Activated T-helper 1 cell treated with anti-CD3 and anti-CD28 coated beads, Interleukin-2, amount 50 U/mL, for 16 hours (primary cell): ENCODE data around the gene PRSS21.

Experiments used
- DNase-seq, 2 donors: peaks; one replicate each; pipeline ENCODE4 v3.0.0-alpha.2; 2020; ENCODE audit warnings: low read depth in 1 of 2, low spot score in 1 of 2

PRSS21 gene

DNA sequence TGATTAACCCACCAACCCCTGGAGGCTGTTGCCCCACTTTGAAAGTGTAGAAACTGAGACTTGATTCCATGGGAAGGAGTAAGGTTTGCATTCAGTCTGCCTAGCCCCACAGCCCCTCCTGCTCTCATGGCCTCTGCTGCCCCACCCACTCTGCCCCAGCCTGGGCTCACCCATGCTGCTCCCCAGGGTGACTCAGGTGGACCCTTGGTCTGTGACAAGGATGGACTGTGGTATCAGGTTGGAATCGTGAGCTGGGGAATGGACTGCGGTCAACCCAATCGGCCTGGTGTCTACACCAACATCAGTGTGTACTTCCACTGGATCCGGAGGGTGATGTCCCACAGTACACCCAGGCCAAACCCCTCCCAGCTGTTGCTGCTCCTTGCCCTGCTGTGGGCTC, 12.3 kb upstream of the PRSS21 start:
- no peak for DNase-seq

DNA sequence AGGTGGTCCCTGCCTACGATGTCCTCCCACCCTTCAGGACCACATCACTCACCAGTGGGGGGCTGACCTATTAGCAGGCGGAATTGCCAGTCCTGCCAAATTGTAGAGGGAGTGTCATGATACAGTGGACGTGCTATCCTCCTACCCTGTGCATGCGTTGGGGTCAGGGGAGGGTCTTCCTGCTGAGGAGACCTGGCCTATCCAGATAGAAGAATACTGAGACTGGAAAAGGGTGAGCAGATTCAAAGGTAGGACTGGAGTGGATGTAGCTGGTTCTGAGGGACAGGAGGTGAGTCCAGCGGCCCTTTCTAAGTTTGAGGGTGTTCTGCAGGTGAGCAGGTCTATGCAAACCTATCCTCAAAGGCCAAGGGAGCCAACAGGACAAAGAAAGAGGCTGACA, 10.8 kb upstream of the PRSS21 start:
- DNase-seq, result no peak

DNA sequence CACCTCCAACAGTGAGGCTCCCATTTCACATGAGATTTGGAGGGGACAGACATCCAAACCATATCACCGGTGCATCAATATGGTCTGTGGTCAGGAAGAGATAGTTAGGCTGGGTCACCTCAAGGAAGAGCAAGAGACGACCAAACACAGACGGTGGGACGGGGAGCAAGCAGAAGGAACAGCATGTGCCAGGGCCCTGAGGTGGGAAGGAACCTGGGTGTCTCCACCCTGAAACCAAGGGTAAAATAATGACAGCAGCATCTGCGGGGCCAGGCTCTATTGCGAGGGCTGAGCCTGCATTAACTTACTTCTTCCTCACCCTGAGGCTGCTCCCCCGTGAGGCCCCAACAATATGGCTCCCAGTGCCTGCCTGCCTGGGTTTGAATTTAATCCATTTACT, 8.9 kb upstream of the PRSS21 start:
- no peak for DNase-seq

DNA sequence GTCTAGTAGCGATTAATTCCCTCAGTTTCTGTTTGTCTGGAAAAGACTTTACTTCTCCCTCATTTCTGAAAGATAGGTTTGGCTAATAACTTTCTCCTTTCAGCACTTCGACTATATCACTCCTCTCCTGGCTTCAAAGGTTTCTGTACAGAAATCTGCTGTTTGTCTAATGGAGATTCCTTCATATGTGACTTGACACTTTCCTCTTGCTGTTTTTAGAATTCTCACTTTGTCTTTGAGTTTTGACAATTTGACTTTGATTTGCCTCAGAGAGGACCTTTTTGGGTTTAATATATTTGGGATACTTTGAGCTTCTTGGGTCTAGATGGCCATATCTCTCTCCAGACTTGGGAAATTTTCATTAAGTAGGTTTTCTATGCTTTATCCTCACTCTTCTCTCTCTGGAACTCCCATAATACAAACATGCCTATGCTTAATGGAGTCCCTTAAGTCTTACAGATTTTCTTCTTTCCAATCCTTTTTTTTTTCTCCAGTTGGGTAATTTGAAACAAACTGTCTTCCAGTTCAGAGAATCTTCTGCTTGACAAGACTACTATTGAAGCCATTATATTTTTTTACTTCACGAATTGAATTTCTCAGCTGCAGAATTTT, 7.8 kb upstream of the PRSS21 start:
- DNase-seq, result no peak

DNA sequence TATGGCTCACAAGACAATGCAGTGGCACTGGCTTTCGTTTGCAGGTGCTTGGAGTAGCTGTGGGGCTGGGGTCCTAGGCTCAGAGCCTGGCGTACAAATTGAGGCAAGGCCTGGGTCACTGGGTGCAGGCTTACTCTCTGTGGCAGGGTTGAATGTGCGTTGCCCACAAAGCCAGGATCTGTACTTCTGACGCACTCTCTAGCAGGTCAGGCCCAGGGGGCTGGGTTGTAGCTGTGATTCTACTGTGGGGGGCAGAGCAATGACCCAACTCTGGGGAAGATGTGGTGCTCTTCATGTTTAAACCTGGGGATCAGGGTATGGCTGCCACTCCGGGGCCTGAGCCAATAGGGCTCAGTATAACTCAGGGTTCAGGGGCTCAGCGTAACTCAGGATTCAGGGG, 6.4 kb upstream of the PRSS21 start:
- DNase-seq, result no peak

DNA sequence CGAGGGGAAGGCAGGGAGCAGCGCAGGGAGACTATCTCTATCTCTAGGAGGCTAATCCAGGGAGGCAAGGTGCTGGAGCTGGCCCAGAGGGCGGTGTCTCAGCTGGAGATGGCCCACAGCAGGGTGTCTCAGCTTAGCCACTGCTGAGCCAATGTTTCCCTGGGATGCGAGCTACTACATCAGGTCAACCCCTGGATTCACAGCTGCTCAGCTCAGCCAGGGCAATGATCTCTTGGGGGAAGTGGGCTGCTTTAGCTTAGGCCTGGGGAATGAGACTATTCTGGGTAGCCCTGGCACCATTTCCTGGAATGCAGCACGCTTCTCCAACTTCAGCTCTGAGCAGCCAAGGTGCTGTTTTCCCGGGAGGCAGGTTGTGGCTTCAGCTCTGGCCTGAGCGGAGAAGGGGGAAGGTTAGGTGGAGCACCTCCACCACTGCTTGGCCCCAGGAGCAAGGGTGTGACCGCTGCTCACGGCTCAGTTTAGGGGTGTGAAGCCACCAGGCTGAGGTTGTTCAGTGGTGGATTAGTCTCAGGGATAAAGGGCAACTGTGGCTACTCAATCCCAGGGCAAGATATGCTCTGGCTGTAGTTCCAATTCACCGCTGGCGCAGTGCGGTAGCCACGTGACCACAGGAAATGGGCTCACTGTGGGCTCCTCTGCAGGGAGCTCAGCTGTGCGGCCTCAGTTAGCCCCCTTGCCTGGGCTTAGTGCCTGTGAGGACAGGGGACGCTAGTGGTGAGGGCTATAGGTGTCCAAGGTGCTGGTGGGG, 5.2 kb upstream of the PRSS21 start:
- DNase-seq, result no peak

DNA sequence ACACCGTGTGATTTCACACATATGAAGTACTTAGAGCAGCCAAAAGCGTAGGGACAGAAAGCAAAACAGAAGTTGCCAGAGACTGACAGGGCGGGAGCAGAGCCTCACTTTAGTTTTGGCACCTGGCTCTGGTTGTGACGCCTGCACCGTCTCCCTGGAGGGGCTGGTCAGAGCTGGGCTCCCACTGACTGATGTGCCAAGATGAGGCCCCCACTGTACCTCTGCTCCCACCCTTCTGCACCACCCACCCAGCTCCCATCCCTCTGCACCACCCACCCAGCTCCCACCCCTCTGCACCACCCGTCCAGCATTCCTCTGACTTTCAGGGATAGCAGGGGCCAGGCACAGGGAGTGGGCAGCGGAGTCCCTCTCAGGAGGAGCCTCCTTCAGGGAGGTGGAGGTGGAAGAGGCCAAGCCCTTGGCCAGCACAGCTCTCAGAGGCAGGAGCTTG, 3.2 kb upstream of the PRSS21 start:
- DNase-seq, result no peak

DNA sequence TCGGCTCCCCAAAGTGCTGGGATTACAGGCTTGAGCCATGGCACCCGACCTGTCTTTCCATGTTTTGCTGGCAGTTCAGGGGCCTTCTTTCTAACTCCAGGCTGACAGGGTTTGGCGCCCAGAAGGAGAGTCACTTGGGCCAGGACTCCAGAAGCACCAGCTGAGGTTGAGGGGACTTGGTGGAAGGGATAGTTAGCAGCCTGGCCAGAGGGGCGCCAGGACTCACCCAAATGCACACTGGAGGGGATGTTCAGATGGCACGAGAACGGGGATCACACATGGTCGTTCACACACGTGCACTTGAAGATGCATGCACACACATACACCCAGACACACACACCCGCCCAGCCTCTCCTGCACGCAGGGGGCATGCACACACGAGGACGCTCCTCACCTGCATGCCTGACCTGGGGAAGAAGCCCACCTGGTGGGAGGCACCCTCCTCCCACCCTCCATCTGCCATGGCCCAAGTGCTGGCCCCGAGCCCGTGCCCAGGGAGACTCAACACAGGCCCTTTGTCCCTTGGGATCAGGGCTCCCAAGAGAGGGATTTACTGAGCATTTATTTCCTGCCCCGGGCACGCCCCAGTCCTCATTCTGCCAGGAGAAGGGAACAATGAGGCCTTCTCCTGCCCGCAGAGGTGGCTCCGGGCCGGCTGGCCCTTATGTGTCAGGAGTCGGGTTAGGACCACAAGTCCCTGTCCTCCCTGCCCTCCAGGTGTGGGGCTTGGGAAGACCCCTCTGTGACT, 2.3 kb upstream of the PRSS21 start:
- no peak for DNase-seq

DNA sequence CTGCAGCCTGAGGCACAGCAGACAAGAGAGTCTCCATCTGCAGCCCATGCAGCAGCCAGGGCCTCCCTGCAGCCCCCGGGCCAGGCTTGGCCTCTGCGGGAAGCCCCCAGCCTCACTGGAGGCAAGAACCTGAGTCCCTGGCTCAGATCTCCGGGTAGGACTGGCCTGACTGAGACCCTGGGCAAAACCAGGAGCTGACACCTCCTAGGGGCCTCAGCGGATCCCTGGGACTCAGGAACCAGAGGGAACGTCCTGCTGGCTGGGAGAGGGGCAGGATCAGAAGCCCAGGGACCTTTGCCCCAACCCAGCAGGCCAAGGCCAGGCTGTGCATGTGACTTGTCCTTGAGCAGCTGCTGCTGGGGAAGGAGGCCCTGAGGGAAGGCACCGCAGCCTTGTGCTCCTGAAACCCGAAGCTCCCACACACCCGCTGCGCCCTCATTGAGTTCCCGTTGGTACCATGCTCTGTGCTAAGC, 1.7 kb upstream of the PRSS21 start:
- DNase-seq, result no peak

DNA sequence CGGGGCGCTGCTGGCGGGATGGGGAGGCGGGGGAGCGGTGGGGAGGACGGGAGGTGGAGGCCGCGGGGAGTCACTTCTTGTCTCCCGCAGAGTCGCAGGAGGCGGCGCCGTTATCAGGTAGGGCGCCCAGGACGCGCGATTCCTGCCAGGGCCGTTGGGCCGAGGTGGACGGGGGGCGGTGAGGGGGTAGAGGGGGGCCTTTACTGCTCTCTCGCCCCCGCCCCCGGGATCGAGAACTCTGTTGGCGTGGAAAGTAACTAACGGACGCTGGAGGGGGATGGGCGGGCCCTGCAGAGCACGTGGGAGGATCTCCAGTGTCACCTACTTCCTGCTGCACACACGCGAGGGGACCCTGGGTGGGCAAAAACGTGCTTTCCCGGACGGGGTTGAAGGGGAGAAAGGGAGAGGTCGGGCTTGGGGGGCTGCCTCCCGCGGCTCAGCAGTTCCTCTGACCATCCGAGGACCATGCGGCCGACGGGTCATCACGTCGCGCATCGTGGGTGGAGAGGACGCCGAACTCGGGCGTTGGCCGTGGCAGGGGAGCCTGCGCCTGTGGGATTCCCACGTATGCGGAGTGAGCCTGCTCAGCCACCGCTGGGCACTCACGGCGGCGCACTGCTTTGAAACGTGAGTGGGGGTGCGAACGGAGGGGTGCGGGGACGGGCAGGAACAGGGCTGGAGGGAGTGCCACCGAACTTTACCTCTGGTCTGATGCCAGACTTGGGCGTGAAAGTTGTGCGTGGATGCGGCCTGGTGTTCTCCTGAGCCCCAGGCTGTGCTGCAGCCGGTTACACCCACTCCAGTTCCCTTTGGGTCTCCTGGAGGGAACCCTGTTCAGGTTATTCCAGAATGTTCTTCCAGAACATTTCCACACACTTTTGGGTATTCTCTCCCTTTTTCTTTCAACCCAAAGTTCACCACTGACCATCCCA, 569 bp downstream of the PRSS21 start:
- DNase-seq, result no peak

DNA sequence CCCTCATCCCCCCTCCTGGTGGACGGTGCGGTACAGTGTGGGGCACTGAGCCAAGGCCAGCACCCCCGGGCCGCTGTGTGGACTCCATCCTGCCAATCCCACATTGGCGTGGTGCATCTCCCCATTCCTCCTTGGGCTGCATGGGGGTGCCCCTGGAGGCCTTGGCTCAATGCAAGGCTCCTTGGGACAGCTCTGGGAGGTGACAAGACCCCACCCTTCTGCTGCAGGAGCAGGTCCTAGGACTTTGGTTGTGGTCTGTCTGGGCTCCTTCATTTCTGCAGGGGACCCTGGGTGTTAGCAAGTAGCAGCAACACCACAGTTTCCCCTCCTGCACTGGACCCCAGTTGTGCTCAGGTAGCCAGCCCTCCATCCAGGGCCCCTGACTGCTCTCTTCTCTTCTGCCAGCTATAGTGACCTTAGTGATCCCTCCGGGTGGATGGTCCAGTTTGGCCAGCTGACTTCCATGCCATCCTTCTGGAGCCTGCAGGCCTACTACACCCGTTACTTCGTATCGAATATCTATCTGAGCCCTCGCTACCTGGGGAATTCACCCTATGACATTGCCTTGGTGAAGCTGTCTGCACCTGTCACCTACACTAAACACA, 1.3 kb downstream of the PRSS21 start:
- DNase-seq, result no peak

DNA sequence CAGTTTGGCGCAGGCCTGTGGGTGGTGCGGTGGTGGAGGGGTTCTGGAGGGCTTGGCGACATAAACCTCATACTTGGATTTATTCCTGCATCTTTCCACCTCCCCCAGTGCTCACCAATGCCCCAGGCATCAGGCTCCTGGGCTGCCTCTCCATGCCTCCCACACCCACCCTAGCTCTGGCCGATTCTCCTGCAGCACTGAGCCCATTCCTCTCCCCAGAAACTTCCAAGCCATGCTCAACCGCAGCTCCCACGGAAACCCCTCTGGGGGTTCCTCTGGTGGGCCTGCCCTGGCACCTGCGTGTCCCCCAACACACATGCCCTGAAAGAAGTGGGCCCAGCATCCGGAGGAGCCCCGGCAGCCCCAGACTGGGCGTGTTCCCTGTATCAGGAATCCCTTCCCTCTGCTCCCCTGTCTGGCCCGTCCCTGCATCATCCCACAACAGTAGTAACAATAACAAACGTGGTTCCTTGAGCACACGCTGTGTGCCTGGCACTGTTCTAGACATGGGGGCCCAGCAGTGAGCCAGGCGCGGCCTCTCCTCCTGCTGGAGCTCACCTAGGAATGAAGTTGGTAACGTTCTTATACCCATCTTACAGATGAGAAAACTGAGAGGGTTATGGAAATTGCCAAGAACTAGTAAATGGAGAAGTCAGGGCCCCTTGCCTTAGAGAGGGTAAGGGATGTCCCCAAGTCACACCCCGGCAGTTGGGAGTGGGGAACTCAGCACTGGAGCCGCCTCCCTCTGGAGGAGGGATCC, 2.3 kb downstream of the PRSS21 start:
- DNase-seq, result no peak

DNA sequence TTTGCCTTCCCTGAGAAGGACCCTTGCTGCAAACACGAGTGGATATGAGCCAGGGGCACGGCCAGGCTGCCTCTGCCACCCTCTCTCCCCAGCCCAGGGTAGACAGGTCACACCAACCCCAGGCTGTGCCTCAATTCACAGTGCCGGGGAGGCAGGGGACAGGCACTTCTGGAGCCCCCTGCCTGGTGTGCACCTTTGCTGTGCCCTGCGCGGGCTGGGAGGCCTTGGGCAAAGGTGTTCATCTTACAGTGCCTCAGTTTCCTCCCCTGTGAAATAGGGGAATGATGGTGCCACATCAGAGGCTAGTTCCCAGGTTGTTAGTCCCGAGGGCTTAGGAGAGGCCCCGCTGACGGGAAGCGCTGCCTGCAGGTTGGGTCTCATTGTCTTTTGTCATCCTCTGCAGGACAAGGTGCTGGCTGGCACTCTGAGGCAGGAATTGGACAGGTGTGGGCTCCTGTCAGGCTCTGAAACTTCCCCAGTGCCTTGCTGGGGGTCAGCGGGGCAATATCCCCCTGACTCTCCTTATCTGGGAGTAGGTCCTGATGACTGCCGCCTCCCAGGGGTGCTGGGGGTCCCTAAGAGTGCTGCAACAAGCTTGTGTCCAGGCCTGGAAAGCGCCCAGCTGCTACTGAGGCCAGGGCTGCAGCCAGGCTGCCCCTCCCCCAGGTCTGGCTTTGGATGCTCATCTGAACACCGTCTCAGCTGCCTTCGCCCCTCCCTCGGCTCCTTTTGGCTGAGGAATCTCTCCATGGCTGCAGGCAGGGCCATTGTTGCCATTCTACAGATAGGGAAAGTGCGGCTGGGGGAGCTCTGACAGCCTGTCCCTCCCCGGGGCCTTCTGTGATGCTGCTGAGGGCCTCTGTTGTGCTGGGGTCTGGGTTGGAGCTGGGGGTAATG, 3.1 kb downstream of the PRSS21 start:
- DNase-seq, result no peak

DNA sequence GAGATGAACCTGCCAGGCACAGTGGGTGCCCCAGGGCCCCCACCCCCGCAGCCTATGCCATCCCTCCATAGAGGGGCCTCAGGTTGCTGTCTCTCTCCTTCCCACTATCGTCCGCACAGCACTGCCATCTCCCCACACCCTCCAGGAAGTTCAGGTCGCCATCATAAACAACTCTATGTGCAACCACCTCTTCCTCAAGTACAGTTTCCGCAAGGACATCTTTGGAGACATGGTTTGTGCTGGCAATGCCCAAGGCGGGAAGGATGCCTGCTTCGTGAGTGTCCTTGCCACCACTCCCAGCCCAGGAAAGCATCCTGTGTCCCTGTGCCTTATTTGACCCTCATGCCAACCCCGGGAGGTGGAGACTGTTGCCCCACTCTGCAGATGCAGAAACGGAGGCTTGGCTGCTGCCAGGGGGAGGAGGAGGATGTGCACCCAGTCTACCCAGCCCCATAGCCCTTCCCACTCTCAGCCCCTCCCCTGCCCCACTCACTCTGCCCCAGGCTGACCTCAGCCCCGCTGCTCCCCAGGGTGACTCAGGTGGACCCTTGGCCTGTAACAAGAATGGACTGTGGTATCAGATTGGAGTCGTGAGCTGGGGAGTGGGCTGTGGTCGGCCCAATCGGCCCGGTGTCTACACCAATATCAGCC, 3.9 kb downstream of the PRSS21 start:
- DNase-seq, result no peak

DNA sequence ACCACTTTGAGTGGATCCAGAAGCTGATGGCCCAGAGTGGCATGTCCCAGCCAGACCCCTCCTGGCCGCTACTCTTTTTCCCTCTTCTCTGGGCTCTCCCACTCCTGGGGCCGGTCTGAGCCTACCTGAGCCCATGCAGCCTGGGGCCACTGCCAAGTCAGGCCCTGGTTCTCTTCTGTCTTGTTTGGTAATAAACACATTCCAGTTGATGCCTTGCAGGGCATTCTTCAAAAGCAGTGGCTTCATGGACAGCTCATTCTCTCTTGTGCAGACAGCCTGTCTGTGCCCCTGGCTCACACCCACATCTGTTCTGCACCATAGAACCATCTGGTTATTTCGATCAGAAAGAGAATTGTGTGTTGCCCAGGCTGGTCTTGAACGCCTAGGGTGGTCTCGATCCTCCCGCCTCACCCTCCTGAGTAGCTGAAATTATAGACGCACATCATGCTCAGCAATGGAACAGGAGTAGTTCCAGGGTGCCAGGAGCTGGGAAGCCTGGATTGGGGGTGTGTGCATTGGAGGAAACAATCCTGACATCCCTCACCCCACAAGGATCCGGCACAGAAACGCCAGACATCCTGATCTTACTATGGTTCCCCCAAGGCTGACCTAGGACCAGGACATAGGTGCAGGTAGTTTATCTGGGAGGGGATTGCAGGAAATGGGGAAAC, 4.6 kb downstream of the PRSS21 start:
- DNase-seq, result no peak

DNA sequence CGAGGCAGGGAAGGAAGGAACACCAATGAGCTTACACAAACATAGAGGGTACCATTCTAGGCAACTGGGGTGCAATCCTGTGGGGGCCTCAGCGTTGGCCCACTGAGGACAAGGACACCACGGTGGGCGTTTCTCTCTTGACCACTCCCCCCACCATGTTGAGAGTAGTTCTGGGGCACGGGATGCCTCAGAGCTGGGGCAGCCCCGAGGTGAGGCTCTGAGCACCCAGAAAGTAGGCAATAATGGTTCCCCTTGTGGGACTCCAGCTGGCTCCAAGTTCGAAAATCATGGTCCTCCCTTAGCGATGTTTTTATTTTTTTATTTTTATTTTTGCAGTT, 5.1 kb downstream of the PRSS21 start:
- no peak for DNase-seq

DNA sequence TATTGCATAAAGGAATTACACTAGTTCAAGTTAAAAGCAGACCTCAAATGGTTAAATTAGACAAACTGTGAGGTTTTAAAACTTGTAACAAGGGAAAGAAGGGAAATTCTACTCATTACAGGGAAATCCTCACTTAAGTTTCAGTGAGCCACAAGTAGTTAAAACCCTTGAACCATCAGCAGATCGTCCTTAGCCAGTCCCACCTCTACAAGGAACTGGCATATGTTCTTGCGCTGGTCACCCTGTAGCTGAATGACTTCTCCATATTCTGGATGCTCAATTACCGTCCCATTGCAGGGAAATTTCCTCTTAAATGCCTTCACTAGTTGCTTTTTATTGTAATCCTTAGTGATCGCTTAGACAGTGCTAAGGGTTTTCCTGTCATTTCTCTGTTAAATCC, 5.5 kb downstream of the PRSS21 start:
- DNase-seq, result no peak

DNA sequence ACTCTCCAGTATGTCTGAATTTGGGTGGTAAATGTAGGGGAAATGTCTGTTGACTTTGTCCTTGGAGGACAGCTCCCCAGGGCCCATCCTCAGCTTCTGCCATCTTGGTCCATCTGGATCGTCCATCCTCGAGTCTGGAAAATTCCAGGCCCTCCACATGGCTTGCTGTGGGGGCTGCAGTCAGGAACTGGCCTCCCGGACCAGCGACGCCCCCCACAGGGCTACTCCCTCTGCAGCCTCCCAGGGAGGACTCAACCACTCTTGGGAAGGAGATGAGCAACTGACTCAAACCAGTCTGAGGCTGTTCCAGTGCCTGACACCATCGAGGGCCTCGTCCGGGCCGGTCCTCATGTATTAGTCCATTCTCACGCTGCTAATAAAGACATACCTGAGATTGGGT, 7.6 kb downstream of the PRSS21 start:
- DNase-seq, result no peak
